ENCODE measurements around the gene CCDC170.

GRCh38 chr6:151618717-151619116, 124.9 kb downstream of the CCDC170 start:
- TF ChIP-seq CTCF (IDR thresholded peaks at IDR 0.05) (no peak), EP300 (IDR thresholded peaks at IDR 0.05) (no peak), POLR2A (IDR thresholded peaks at IDR 0.05) (no peak)
